NCI-H748 (cell line): ENCODE data around the gene ARHGAP9.
"Not testable (repeated sequence)": the region's sequence is repeated elsewhere in the genome, so short reads cannot be mapped to it uniquely, and the experiment has no call there.

Experiments
- DNase-seq: peaks from one replicate; lab custom pipeline; 2025; ENCODE audit not compliant: unreplicated experiment; lab: John Stamatoyannopoulos, UW

Gene ARHGAP9

DNA sequence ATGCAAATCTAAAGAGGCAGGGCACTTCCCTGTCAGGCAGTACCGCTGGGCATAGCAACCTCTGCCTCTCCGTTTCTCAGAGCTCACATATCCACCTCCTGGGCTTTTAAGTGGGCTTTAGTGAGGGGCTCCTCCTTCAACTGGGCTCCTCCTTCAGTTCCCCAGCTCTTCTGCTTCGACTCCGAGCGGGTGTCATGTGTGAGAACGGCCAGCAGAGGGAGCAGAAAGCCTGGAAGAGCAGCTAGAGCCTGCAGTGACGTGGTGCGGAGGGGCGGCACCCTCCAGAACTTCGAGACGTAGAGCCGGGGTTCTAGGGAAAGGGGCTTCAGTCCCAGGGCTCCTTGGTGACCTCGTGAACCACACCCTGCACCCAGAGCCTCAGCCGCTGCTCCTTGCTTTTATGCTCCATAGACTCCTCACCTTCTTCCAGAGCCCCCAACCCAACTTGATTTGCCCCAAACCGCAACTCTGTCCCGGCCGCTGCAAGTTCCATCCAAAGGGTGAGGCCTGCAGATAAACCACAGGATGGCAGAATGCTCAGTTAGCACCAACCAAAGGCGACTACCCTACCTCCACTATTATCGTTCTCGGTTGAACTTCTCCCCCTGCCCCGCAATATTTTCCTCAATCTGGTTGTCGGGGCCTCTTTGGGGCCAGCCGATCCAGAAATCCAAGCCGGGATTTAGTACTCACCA, 20.5 kb downstream of the ARHGAP9 start:
- DNase-seq, result peak; percentile 93

DNA sequence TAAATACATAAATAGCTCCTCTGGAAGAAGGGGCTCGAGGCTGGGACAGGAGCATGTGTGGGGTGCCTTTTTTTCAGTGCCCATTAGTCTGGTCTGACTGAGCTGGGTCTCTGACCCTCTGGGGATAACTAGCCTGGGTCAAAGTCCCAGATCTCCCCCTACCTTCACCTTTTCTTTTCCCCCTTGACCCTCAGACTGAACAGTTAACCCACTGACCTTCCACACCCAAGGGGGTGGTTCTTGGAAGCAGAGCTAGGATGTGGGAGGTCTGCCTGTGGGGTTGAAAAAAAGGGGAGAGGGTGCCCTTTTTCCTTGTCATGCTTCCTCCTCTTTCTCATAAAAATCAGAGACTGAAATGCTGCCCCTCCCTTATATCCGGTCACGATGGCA, 21.0 kb downstream of the ARHGAP9 start:
- DNase-seq, result no peak

DNA sequence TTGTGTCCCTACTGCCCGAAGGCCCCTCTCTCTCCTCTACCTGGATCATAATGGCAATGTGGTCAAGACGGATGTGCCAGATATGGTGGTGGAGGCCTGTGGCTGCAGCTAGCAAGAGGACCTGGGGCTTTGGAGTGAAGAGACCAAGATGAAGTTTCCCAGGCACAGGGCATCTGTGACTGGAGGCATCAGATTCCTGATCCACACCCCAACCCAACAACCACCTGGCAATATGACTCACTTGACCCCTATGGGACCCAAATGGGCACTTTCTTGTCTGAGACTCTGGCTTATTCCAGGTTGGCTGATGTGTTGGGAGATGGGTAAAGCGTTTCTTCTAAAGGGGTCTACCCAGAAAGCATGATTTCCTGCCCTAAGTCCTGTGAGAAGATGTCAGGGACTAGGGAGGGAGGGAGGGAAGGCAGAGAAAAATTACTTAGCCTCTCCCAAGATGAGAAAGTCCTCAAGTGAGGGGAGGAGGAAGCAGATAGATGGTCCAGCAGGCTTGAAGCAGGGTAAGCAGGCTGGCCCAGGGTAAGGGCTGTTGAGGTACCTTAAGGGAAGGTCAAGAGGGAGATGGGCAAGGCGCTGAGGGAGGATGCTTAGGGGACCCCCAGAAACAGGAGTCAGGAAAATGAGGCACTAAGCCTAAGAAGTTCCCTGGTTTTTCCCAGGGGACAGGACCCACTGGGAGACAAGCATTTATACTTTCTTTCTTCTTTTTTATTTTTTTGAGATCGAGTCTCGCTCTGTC, 22.8 kb downstream of the ARHGAP9 start:
- no peak for DNase-seq

DNA sequence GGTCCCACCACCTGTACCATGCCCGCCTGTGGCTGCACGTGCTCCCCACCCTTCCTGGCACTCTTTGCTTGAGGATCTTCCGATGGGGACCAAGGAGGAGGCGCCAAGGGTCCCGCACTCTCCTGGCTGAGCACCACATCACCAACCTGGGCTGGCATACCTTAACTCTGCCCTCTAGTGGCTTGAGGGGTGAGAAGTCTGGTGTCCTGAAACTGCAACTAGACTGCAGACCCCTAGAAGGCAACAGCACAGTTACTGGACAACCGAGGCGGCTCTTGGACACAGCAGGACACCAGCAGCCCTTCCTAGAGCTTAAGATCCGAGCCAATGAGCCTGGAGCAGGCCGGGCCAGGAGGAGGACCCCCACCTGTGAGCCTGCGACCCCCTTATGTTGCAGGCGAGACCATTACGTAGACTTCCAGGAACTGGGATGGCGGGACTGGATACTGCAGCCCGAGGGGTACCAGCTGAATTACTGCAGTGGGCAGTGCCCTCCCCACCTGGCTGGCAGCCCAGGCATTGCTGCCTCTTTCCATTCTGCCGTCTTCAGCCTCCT, 23.4 kb downstream of the ARHGAP9 start:
- peak; percentile 64 for DNase-seq

DNA sequence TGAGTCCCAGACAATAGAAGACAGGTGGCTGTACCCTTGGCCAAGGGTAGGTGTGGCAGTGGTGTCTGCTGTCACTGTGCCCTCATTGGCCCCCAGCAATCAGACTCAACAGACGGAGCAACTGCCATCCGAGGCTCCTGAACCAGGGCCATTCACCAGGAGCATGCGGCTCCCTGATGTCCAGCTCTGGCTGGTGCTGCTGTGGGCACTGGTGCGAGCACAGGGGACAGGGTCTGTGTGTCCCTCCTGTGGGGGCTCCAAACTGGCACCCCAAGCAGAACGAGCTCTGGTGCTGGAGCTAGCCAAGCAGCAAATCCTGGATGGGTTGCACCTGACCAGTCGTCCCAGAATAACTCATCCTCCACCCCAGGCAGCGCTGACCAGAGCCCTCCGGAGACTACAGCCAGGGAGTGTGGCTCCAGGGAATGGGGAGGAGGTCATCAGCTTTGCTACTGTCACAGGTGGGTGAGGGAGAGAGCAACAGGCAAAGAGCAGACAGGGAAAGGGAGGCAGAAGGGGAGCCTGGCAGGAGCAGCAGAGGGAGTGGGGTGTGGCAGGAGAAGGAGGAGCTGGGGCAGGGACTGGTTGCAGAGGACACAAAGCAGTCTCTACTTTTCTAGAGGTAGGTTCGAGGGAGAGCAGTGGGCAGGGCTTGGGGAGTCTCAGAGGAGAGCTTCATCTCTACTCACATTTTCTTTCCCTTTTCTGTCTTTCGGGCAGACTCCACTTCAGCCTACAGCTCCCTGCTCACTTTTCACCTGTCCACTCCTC, 24.1 kb downstream of the ARHGAP9 start:
- DNase-seq, result peak; percentile 62

DNA sequence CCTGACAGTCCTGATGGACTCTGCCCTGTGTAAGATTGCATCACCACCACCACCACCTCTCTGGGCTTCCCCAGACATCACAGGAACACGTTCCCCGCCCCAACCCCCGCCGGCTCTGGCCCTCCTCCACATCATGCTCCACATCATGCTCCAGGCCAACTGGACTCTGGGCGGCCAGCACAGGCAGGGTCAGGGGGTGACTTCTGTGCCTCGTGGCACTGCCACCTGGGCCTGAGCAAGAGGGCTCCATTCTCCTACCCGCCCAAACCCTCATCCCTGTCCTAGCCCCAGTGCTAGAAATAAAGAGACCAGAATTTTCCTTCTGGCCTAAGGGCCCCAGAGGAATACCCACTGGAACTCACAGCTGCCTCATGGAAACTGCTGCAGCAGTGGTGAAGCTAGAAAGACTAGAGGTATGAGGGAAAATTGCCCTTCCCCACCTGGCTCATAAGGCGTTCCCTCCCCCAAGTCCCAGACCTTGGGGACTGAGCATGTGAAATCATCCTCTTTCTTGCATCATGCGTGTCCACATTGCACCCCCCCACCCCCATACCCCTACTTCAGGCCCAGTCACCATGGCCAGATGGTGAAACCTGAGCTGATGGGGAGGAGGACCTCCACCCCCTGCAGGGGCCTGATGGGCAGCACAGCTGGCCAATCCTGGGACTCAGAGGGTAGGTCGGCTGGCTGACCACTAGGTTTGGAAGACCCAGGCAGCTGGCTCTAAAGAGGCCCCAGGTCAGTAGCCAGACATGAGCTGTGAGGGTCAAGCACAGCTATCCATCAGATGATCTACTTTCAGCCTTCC, 24.9 kb downstream of the ARHGAP9 start, which contains the start of gene INHBE:
Gene INHBE (plus strand): TSS at position 742 of the 808 bp plus-strand sequence. CDS start 230 bp downstream, outside the sequence.
- DNase-seq, result peak; percentile 62

DNA sequence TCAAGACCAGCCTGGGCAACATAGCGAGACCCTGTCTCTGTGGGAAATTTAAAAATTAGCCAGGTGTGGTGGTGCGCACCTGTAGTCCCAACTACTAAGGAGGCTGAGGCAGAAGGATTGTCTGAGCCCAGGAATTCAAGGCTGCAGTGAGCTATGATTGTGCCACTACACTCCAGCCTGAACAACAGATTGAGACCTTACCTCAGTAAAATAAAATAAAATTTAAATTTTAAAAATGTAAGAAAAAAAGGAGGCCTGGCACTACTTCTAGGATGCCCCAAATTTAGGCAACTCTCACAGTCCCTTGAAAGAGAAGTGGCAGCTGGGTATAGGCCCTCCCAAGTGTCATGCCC, 25.5 kb downstream of the ARHGAP9 start:
- DNase-seq, result no peak

DNA sequence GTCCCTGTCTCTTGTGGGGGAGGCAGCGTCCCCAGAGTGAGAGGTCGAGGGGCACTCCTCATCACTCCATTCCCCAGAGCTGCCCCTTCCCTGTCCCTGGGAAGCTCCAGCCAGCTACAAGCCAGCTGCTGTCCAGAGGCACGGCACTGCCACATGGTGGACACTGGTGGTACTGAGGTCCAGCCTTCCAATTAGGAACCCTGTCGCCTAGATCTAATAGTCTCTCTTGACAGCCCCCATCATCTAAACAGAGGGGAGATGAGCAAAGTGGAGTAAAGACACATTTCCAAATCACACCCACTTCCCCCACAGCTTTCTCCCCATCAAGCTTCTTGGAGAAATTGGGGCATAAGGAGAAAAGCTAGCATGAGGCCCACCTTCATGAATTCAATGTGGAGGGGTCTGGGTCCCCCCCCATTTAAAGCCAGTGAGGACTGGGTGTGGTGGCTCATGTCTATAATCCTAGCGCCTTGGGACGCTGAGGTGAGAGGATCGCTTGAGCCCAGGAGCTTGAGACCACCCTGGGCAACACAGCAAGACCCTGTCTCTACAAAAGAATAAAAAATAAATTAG, 26.6 kb downstream of the ARHGAP9 start:
- DNase-seq, result peak; percentile 76

DNA sequence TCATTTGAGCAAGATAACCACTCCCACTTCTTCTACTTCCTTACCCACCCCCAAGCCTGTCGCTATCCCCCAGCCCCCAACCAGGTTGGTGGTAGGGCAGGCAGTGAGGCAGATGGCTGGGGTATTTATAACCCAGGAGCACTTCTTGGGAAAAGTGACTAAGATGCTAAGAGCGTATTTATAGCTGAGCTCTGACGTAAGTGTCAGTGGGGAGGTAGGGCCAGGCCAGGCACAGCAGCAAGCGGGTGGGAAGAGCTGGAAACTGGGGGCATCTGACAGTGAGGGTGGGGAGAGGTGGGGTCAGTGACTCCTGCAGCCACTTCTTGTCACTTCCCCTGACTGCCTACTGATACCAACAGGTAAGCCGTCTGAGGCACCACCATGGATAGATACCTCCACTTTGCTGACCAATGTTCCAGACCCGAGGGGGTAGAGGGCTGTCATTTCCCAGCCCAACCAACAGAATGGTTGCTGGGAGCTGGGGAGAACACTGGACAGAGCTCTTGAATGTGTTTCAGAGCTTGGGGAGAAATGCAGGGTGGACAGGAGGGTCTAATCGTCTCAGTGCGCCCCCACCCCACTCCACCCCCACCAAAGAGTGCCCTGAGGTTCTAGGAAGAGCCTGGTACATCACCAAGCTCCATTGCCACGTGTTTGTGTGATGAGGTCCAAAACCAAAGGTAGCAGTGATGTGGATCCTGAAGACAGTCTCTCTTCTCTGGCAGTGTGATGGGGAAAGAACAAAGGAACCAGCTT, 27.3 kb downstream of the ARHGAP9 start:
- DNase-seq, result no peak

DNA sequence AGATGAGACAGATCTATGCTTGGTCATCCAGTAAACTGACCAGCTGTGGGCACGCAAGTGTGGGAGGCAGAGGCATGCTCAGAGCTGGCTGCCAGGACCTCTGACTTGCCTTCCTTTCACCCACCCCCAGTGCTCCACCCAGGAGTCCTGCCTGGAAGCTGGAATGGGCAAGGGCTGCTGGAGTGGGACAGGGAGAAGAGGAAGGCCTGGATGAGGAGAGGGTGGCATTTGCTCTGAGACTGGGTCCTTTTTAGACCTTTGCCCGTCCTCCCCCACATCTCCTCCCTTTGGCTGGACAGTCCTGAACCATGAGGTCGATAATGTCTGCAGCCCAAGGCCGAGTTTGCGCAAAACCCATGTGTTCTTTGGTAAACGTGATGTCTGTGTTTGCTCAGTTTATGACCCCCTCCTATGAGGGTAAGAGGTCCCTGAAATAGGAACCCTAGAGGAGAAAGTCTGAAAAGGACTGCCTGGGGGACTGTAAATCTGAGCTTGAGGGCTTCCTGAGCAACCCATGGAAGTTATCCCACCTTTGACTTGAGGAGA, 28.4 kb downstream of the ARHGAP9 start:
- no peak for DNase-seq

DNA sequence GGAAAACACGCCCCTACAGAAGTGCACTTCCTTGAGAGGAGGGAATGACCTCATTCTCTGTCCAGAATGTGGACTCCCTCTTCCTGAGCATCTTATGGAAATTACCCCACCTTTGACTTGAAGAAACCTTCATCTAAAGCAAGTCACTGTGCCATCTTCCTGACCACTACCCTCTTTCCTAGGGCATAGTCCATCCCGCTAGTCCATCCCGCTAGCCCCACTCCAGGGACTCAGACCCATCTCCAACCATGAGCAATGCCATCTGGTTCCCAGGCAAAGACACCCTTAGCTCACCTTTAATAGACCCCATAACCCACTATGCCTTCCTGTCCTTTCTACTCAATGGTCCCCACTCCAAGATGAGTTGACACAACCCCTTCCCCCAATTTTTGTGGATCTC, 29.6 kb downstream of the ARHGAP9 start:
- no peak for DNase-seq

DNA sequence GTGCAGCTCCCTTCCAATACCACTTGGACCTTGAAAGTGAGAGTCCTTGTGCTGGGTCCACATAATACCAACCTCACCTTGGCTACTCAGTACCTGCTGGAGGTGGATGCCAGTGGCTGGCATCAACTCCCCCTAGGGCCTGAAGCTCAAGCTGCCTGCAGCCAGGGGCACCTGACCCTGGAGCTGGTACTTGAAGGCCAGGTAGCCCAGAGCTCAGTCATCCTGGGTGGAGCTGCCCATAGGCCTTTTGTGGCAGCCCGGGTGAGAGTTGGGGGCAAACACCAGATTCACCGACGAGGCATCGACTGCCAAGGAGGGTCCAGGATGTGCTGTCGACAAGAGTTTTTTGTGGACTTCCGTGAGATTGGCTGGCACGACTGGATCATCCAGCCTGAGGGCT, 30.3 kb downstream of the ARHGAP9 start:
- DNase-seq, result no peak

DNA sequence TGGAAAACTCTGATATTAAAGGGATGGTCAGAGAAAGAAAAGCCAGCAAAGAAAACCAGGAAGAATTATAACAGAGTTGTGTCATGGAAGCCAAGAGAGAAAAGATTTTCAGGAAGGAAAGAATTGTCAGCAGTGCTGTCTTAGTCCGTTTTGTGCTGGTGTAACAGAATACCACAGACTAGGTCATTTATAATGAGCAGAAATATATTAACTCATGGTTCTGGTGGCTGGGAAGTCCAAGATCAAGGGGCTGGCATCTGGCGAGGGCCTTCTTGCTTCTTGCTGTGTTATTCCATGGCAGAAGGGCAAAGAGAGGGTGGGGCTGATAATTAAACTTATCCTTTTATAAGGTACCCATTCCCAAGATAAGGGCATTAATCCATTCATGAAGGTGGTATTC, 31.0 kb downstream of the ARHGAP9 start:
- no peak for DNase-seq

DNA sequence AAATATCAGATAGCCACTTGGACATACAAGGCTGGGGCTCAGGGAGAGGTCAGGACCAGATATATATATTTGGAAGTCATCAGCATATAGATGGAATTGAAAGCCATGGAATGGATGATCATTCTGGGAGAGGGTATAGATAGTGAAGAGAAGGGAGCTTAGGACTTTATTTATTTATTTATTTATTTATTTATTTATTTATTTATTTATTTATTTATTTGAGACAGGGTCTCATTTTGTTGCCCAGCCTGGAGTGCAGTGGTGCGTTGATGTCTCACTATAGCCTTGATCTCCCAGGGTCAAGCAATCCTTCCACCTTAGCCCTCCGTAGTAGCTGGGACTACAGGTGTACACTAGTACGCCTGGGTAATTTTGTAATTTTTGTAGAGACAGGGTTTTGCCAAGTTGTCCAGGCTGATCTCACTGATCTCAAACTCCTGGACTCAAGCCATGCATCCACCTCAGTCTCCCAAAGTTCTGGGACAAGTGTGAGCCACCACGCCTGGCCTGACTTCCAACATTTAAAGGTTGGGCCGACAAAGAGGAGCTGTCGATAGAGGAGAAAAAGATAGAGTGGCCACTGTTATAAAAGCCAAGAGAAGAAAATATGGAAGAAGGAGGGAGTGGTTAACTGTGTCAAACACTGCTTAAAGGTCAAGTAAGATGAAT, 33.2 kb downstream of the ARHGAP9 start:
- no peak for DNase-seq

DNA sequence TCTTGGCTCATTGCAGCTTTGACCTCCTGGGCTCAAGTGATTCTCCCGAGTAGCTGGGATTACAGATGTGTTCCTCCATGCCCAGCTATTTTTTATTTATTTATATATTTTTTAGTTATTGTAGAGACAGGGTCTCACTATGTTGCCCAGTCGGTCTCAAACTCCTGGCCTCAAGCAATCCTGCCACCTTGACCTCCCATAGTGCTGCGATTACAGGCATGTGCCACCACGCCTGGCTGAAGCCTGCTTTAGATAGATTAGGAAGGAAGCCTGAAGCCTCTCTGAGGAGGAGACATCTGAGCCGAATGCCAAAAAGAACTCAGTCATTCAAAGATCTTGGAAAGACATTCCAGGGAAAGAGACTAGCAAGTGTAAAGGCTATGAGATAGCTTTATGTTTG, 34.9 kb downstream of the ARHGAP9 start:
- no peak for DNase-seq

DNA sequence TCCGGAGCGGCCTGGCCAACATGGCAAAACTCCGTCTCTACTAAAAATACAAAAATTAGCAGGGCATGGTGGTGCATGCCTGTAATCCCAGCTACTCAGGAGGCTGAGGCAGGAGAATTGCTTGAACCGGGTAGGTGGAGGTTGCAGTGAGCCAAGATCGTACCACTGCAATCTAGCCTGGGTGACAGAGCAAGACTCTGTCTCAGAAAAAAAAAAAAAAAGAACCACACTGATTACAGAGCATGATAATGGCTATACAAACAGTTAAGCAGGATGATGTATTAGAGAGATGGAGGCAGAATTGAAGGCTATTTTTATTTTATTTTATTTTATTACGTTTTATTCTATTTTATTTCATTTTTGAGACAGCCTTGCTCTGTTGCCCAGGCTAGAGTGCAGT, 35.3 kb downstream of the ARHGAP9 start:
- DNase-seq, result not testable (repeated sequence)

DNA sequence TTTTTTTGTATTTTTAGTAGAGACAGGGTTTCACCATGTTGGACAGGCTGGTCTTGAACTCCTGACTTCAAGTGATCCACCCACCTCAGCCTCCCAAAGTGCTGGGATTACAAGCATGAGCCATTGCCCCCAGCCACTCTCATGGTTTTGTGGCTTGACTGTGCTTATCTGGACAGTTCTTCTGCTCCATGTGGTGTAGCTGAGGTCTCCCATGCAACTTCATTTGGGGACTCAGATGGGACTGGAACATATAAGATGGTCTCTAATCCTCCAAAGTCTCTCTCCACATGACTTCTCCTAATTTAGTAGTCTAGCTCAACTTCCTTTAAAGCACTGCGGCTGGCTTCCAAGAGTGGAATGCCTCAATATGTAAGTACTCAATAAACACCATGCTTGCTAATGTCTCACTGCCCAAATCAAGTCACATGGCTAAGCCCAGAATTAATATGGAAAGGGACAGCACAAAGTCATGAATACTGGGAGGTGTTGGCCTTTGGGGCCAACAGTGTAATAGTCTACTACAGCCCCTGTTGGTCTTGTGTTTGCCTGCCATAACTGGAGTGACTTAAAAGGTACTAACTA, 37.7 kb downstream of the ARHGAP9 start:
- no peak for DNase-seq

DNA sequence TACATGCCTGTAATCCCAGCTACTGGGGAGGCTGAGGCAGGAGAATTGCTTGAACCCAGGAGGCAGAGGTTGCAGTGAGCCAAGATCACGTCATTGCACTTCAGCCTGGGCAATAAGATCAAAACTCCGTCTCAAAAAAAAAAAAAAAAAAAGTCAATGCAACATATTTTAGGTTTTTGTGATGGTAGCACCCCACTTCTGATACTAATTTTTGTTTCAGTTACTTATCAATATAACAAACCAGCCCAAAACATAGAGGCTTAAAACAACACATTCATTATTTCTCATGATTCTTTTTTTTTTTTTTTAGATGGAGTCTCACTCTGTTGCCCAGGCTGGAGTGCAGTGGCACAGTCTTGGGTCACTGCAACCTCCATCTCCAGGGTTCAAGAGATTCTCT, 38.3 kb downstream of the ARHGAP9 start:
- not testable (repeated sequence) for DNase-seq
